ENCODE data around the gene GPC3.

The GPC3 gene

GRCh38 chrX:133865761-133866471 lies 119.5 kb downstream of the GPC3 start:
- no peak overlapping the region for H3K4me3 ChIP-seq (ENCODE audit: low read depth, low read length)
- TF ChIP-seq CTCF (IDR thresholded peaks at IDR 0.05; ENCODE audit: low read depth, low read length, missing control alignments), result no peak
- no peak for DNase-seq (ENCODE audit: low read depth)

DNA sequence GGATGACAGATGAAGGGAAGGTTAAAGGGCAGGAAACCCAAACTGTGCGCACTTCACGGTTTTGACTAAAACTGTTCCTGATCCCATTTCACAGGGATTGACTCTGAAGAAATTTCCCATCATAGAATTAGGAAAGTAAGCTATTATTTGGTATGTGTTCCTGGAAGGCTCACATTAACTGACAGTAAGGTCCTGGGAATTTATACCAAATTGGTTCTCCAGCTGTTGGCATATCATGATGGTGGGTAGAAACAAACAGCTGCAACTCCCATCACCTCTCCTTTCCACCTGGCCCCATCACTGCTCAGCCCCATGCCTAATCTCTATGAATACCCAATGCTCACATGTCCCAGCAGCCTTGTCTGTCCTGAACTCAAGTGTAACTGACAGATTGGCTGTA lies 121.2 kb downstream of the GPC3 start:
- TF ChIP-seq CTCF (IDR thresholded peaks at IDR 0.05; ENCODE audit: low read depth, low read length, missing control alignments), result no peak
- no peak for DNase-seq (ENCODE audit: low read depth)
- no peak overlapping the region for H3K4me3 ChIP-seq (ENCODE audit: low read depth, low read length)

DNA sequence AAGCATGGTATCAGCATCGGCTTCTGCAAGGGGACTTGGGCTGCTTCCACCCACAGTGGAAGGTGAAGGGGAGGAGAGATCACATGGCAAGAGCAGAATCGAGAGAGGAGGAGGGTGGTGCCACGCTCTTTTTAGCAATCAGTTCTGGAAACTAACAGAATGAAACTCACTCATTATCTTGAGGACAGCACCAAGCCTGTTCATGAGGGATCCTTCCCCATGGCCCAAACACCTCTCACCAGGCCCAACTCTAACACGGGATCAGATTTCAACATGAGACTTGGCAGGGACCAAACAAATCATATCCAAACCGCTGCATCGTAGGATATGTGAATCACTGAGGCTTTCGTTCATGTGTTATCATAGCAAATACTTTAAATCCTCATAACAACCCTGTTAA lies 125.5 kb downstream of the GPC3 start:
- DNase-seq (ENCODE audit: low read depth), result no peak
- no peak for TF ChIP-seq CTCF (IDR thresholded peaks at IDR 0.05; ENCODE audit: low read depth, low read length, missing control alignments)
- H3K4me3 ChIP-seq (ENCODE audit: low read depth, low read length), result no peak overlapping the region

- no peak for DNase-seq (ENCODE audit: low read depth)
- no peak overlapping the region for H3K4me3 ChIP-seq (ENCODE audit: low read depth, low read length)
- TF ChIP-seq CTCF (IDR thresholded peaks at IDR 0.05; ENCODE audit: low read depth, low read length, missing control alignments), result no peak
These were observed 126.1 kb downstream of the GPC3 start for GRCh38 chrX:133859336-133859735.

DNA sequence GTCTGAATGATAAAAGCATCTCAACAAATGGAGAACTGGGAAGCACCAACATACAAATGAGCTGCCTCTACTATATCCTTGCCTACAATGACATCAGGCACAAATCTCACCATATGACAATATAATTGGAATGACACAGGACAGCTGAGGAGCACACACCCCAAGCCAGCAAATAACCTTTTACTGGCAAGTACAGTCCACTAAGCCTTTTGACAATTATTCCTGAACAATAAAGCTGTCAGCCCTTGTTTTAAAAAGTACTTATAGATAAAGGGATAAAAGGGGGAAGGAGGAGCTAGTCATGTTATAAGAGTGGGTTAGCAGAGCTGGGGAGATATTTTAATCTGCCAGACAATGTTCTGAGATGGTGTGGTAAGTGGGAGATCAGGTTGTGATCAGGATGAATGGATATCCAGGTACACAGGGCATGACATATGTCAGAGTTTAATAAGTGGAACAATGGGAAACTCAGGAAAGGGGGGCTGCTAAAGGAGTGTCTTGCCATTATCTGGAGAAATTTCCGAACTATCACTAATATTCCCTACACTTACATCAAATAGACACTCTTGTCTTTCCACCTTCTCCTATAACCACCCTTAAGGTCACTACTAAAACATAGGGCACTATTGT lies 127.6 kb downstream of the GPC3 start:
- no peak overlapping the region for H3K4me3 ChIP-seq (ENCODE audit: low read depth, low read length)
- no peak for DNase-seq (ENCODE audit: low read depth)
- TF ChIP-seq CTCF (IDR thresholded peaks at IDR 0.05; ENCODE audit: low read depth, low read length, missing control alignments), result no peak

DNA sequence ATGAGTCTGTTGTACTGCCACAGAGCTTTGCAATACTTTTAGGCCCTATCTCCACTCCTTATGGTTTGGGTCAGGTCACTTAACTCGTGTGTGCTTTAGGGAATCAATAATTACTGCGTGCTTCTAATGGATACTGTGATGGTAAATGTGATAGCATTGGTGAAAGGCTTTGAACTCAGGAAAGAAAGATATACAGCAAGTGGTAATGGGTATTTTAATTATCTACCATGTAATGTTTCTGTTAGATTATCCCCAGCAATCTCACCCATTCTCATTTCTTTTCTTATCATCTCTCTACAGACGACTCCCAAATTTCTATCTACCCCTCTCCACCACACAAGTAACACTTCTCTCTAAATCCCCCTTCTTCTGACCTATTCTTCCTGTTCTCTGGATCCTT lies 128.6 kb downstream of the GPC3 start:
- no peak for TF ChIP-seq CTCF (IDR thresholded peaks at IDR 0.05; ENCODE audit: low read depth, low read length, missing control alignments)
- no peak overlapping the region for H3K4me3 ChIP-seq (ENCODE audit: low read depth, low read length)
- DNase-seq (ENCODE audit: low read depth), result no peak

- H3K4me3 ChIP-seq (ENCODE audit: low read depth, low read length), result no peak overlapping the region
- DNase-seq (ENCODE audit: low read depth), result no peak
- TF ChIP-seq CTCF (IDR thresholded peaks at IDR 0.05; ENCODE audit: low read depth, low read length, missing control alignments), result no peak
These were observed 131.1 kb downstream of the GPC3 start for GRCh38 chrX:133854290-133854689.
